K562 (cell line): ENCODE data around the gene FXYD3. TPM values are rescaled to one million over a fixed set of nuclear protein-coding genes. Genes with fewer than 3 reads are reported as not detected.

Experiments used
- ATAC-seq: fragments of 200-7000 bp; cut with Tn5 transposase; 3 replicates; pipeline ENCODE4 v1.9.1; 2020; ENCODE audit warnings: moderate library complexity
- BruUV-seq: library from RNA; stranded (reverse); fragments of 400-500 nt; replicated peaks from 2 replicates; lab custom pipeline; 2021; lab: Mats Ljungman, UMichigan
- CTCF ChIA-PET: fragments of 300-600 bp; formaldehyde crosslinking; extraction: SDS; loops from one replicate; lab custom pipeline; 2021; ENCODE audit warnings: low intra/inter-chr PET ratio; lab: Yijun Ruan, JAX
- POLR2A ChIA-PET: fragments of 300-600, 350-650 bp; sonication (Branson Sonifier 250); formaldehyde crosslinking; extraction: SDS; loops from one replicate; lab custom pipeline; 2021; ENCODE audit warnings: antibody characterized with exemption, inconsistent platforms; lab: Yijun Ruan, JAX
- DNase-seq, 4 experiments: peaks; one replicate each; pipeline versions ENCODE4 v3.0.0 to v3.0.0-alpha.2; 2011 to 2018; ENCODE audit warnings: low spot score in 3 of 4, mixed read lengths in 3 of 4; ENCODE audit errors: extremely low read depth in 1 of 4
- FAIRE-seq: peaks from 2 replicates; lab custom pipeline; 2011; peaks lifted over from hg19 to GRCh38; lab: Jason Lieb, UNC
- H2AFZ ChIP-seq: 2 replicates; pipeline ENCODE4 v1.6.0; 2011; ENCODE audit warnings: low read depth, low read length, control low read depth, inconsistent platforms
- H3K27ac ChIP-seq: fragments of 200-600 bp; 3 replicates; pipeline ENCODE4 v1.8.0; 2011; ENCODE audit warnings: low read depth, mild to moderate bottlenecking, control low read depth, inconsistent platforms, low read length, moderate library complexity, mixed read lengths; ENCODE audit errors: extremely low read depth
- H3K27me3 ChIP-seq, 2 experiments: fragments of 300-600 bp in 1 of 2; 2 replicates in 1 of 2; 3 replicates in 1 of 2; pipeline versions ENCODE4 v1.6.0 to v1.8.0; 2011; ENCODE audit warnings: inconsistent platforms in 2 of 2, low read length in 2 of 2, mild to moderate bottlenecking in 1 of 2, mixed read lengths in 1 of 2, moderate library complexity in 1 of 2; ENCODE audit not compliant: control insufficient read depth in 2 of 2, insufficient read depth in 2 of 2
- H3K36me3 ChIP-seq: fragments of 300-600 bp; 3 replicates; pipeline ENCODE4 v1.8.0; 2011; ENCODE audit warnings: mild to moderate bottlenecking, low read length, inconsistent platforms; ENCODE audit not compliant: control insufficient read depth, insufficient read depth
- H3K4me1 ChIP-seq, 2 experiments: fragments of 200-600 bp in 1 of 2; replicated peaks in 1 of 2; 2 replicates in 1 of 2; 3 replicates in 1 of 2; pipeline versions ENCODE4 v1.5.1 to v1.8.0; 2011; ENCODE audit warnings: inconsistent platforms in 2 of 2, low read length in 2 of 2, mild to moderate bottlenecking in 1 of 2, mixed read lengths in 1 of 2, moderate library complexity in 1 of 2; ENCODE audit not compliant: control insufficient read depth in 2 of 2, insufficient read depth in 2 of 2
- H3K4me2 ChIP-seq: 2 replicates; pipeline ENCODE4 v1.6.1; 2011; ENCODE audit warnings: low read length, control low read depth, inconsistent platforms, mixed read lengths; ENCODE audit not compliant: insufficient read depth
- H3K4me3 ChIP-seq: fragments of 200-600 bp; sonication (generic), shearing (Covaris generic); 2 replicates; pipeline ENCODE4 v1.5.1; 2016; ENCODE audit warnings: control low read depth, inconsistent platforms
- H3K79me2 ChIP-seq: fragments of 200-600 bp; 3 replicates; pipeline ENCODE4 v1.8.0; 2011; ENCODE audit warnings: low read length, inconsistent platforms; ENCODE audit not compliant: control insufficient read depth, insufficient read depth
- H3K9ac ChIP-seq, 2 experiments: 2 replicates each; pipeline versions ENCODE4 v1.6.0 to v1.6.1; 2011; ENCODE audit warnings: low read depth in 2 of 2, low read length in 2 of 2, control low read depth in 1 of 2, inconsistent platforms in 1 of 2, mild to moderate bottlenecking in 1 of 2, mixed read lengths in 1 of 2; ENCODE audit not compliant: insufficient read depth in 1 of 2
- H3K9me1 ChIP-seq: one replicate; pipeline ENCODE4 v1.6.0; 2011; ENCODE audit warnings: inconsistent platforms, mild to moderate bottlenecking, low read length, moderate library complexity; ENCODE audit not compliant: control insufficient read depth, insufficient read depth
- H3K9me3 ChIP-seq: replicated peaks from 2 replicates; pipeline ENCODE4 v1.5.1; 2011; ENCODE audit warnings: low read depth, low read length, inconsistent platforms; ENCODE audit not compliant: control insufficient read depth, insufficient read depth
- H4K20me1 ChIP-seq: replicated peaks from 2 replicates; pipeline ENCODE4 v1.6.1; 2011; ENCODE audit warnings: low read length, inconsistent platforms, mixed read lengths; ENCODE audit not compliant: control insufficient read depth, insufficient read depth
- CBX8 ChIP-seq: fragments of 200-600 bp; sonication (generic); IDR thresholded peaks from 2 replicates; pipeline ENCODE4 v1.6.1; 2012; ENCODE audit warnings: borderline replicate concordance, mixed run types, low read depth, mild to moderate bottlenecking, moderate library complexity, mixed read lengths, low read length, control low read depth, inconsistent platforms; ENCODE audit not compliant: poor library complexity, severe bottlenecking; ENCODE audit errors: extremely low read depth
- CHAMP1 ChIP-seq: fragments of 450-650 bp; IDR thresholded peaks from 2 replicates; pipeline ENCODE4 v1.6.1; 2016; ENCODE audit warnings: mild to moderate bottlenecking
- HMGN3 ChIP-seq: IDR thresholded peaks from 2 replicates; pipeline ENCODE4 v1.6.1; 2011; ENCODE audit warnings: borderline replicate concordance, low read depth, mild to moderate bottlenecking, mixed read lengths, low read length; ENCODE audit not compliant: insufficient read length; ENCODE audit errors: extremely low read depth
- PHF8 ChIP-seq: fragments of 200-600 bp; sonication (generic); IDR thresholded peaks from 2 replicates; pipeline ENCODE4 v1.6.1; 2012; ENCODE audit warnings: mixed run types, mild to moderate bottlenecking, inconsistent platforms, low read length, moderate library complexity, borderline replicate concordance
- STAT6 ChIP-seq: sonication (generic); formaldehyde crosslinking; IDR thresholded peaks from 2 replicates; pipeline ENCODE4 v1.8.1; 2023; ENCODE audit warnings: mild to moderate bottlenecking, missing genetic modification reagents
- ZBTB7A ChIP-seq: IDR thresholded peaks from 2 replicates; pipeline ENCODE4 v1.6.1; 2011; ENCODE audit warnings: low read depth, mild to moderate bottlenecking, low read length, moderate library complexity, borderline replicate concordance; ENCODE audit not compliant: control insufficient read depth
- ZNF134 ChIP-seq: fragments of 250-450 bp; sonication (Bioruptor Pico); conservative IDR thresholded peaks from 2 replicates; pipeline ENCODE4 v1.4.0; 2020
- ZNF609 ChIP-seq: sonication (generic); formaldehyde crosslinking; IDR thresholded peaks from 2 replicates; pipeline ENCODE4 v1.8.1; 2023; ENCODE audit warnings: missing genetic modification reagents, mild to moderate bottlenecking, borderline replicate concordance
- WGBS: fragments of 100-300 bp; shearing (Covaris generic); methylation state at CpG from one replicate; pipeline ENCODE4 v1.1.6; 2016; ENCODE audit warnings: low coverage, mixed read lengths; ENCODE audit not compliant: insufficient coverage; ENCODE audit errors: missing lambda C conversion rate; 5-methylcytosine and 5-hydroxymethylcytosine counted together
- in situ Hi-C: fragments of 300-500 bp; cut with MboI; formaldehyde crosslinking; loops from 4 replicates; pipeline ENCODE4 v1.15.0; 2018; ENCODE audit warnings: inconsistent platforms, mixed read lengths
- intact Hi-C: fragments of 100-400 bp; cut with micrococcal nuclease; formaldehyde crosslinking; loops from 2 replicates; pipeline ENCODE4 v1.14.2; 2022
- polyA plus RNA-seq, 8 experiments: library from polyadenylated mRNA; depleted of rRNA in 4 of 8; stranded (reverse) in 5 of 8; unstranded in 3 of 8; fragments of >200 nt; fragmentation: Nextera tagmentation in 2 of 8; fragmentation: Illumina TruSeq in 1 of 8; extraction: Ambion mirVana in 2 of 8; extraction: Trizol in 1 of 8; gene quantifications; 2 replicates each; pipeline versions ENCODE4 v1.2.1 to v1.2.3, GENCODE V29; 2011 to 2014; ENCODE audit warnings: inconsistent platforms in 1 of 8, missing spikeins in 1 of 8
- total RNA-seq, 7 experiments: library from RNA; depleted of rRNA in 6 of 7; stranded (reverse); fragments of >200 nt in 6 of 7; fragmentation: Illumina TruSeq in 2 of 7; extraction: Trizol in 2 of 7; gene quantifications; 2 replicates each; pipeline versions ENCODE4 v1.2.1 to v1.2.3, GENCODE V29; 2011 to 2021; ENCODE audit warnings: low replicate concordance in 1 of 7

The FXYD3 gene
- total and polyA plus RNA-seq, 9 of the 15 experiments (the other 6 are each of a cell fraction or from before 2014, with no cell fraction given): 0.24 TPM; not detected in 8

- no peaks in the 10 kb centered on the region for H3K9me3 ChIP-seq
- intact Hi-C loops: no loop called here
- BruUV-seq: no TSS peak
- no peak overlapping the region for H3K4me2 ChIP-seq
- H3K4me3 ChIP-seq: no peak overlapping the region
- TF ChIP-seq PHF8 (no peak), CBX8 (no peak), HMGN3 (no peak), CHAMP1 (no peak), STAT6 (no peak), ZNF134 (CRISPR knock-in tag) (no peak), ZNF609 (CRISPR knock-in tag) (no peak), ZBTB7A (no peak)
- H3K4me1 ChIP-seq: peaks cover 0 to 19% of the 10 kb centered on the region in 2 experiments; a peak in 2 of 5 replicates
- H2AFZ ChIP-seq: no peak overlapping the region
- H4K20me1 ChIP-seq: no peaks in the 10 kb centered on the region
- no peaks in the 10 kb centered on the region for H3K79me2 ChIP-seq
- H3K27me3 ChIP-seq: peaks cover 11 to 26% of the 10 kb centered on the region in 2 experiments; a peak in 3 of 5 replicates
- H3K36me3 ChIP-seq: no peaks in the 10 kb centered on the region
- H3K9me1 ChIP-seq: no peaks in the 10 kb centered on the region
- CTCF ChIA-PET: no interaction called here
- ATAC-seq: no peak
- 33% methylated on average over 14 of the region's 15 CpGs for WGBS
- in situ Hi-C loops: no loop called here
- POLR2A ChIA-PET: interaction anchor here (0.6 kb wide), 1 partner anchor 360 kb away, joined by 3 read pairs; no protein-coding TSS in a partner anchor
- H3K27ac ChIP-seq: no peak overlapping the region
- peak overlapping the region in 1 of 2 experiments; percentile 15; a peak in 1 of 4 replicates for H3K9ac ChIP-seq
- DNase-seq: no peak
- no peak for FAIRE-seq
These were observed 31.7 kb upstream of the FXYD3 start for GRCh38 chr19:35083691-35084508.
